HG03095 (cell line): ENCODE results near the gene SBNO2.

ENCODE experiments used
- ATAC-seq: cut with Tn5 transposase; IDR thresholded peaks from one replicate; pipeline ENCODE4 v1.9.1; 2021; ENCODE audit warnings: moderate library complexity; ENCODE audit not compliant: unreplicated experiment

The SBNO2 gene

GRCh38 chr19:1156305-1156801 lies 17.7 kb downstream of the SBNO2 start:
- ATAC-seq: no peak

- ATAC-seq: no peak
Measured at GRCh38 chr19:1155352-1156304, 18.4 kb downstream of the SBNO2 start.

- no peak for ATAC-seq
Measured at GRCh38 chr19:1154731-1155351, 19.2 kb downstream of the SBNO2 start.

GRCh38 chr19:1153891-1154730 lies 20.0 kb downstream of the SBNO2 start:
- ATAC-seq: no peak

- ATAC-seq: no peak
Measured at GRCh38 chr19:1151917-1152587, 22.0 kb downstream of the SBNO2 start.

- ATAC-seq: no peak
Measured at GRCh38 chr19:1151037-1151724, 22.9 kb downstream of the SBNO2 start.

GRCh38 chr19:1150333-1151036 lies 23.6 kb downstream of the SBNO2 start:
- no peak for ATAC-seq

- no peak for ATAC-seq
Measured at GRCh38 chr19:1149259-1150045, 24.6 kb downstream of the SBNO2 start.

- ATAC-seq: no peak
Measured at GRCh38 chr19:1147934-1148549, 26.0 kb downstream of the SBNO2 start.

GRCh38 chr19:1146858-1147780 lies 26.9 kb downstream of the SBNO2 start:
- ATAC-seq: no peak

GRCh38 chr19:1146412-1146699 lies 27.7 kb downstream of the SBNO2 start:
- ATAC-seq: no peak

GRCh38 chr19:1145635-1146411 lies 28.2 kb downstream of the SBNO2 start:
- ATAC-seq: no peak

GRCh38 chr19:1144741-1145140 lies 29.3 kb downstream of the SBNO2 start:
- no peak for ATAC-seq

GRCh38 chr19:1143828-1144399 lies 30.2 kb downstream of the SBNO2 start:
- ATAC-seq: no peak

- no peak for ATAC-seq
Measured at GRCh38 chr19:1141944-1142343, 32.1 kb downstream of the SBNO2 start.
